NCI-H82 (cell line): ENCODE results near the gene YIF1B.
"Not testable (repeated sequence)": the region's sequence is repeated elsewhere in the genome, so short reads cannot be mapped to it uniquely, and the experiment has no call there.

Experiments
- DNase-seq: peaks from one replicate; lab custom pipeline; 2025; lab: John Stamatoyannopoulos, UW

YIF1B gene, protein sequence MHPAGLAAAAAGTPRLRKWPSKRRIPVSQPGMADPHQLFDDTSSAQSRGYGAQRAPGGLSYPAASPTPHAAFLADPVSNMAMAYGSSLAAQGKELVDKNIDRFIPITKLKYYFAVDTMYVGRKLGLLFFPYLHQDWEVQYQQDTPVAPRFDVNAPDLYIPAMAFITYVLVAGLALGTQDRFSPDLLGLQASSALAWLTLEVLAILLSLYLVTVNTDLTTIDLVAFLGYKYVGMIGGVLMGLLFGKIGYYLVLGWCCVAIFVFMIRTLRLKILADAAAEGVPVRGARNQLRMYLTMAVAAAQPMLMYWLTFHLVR

DNA sequence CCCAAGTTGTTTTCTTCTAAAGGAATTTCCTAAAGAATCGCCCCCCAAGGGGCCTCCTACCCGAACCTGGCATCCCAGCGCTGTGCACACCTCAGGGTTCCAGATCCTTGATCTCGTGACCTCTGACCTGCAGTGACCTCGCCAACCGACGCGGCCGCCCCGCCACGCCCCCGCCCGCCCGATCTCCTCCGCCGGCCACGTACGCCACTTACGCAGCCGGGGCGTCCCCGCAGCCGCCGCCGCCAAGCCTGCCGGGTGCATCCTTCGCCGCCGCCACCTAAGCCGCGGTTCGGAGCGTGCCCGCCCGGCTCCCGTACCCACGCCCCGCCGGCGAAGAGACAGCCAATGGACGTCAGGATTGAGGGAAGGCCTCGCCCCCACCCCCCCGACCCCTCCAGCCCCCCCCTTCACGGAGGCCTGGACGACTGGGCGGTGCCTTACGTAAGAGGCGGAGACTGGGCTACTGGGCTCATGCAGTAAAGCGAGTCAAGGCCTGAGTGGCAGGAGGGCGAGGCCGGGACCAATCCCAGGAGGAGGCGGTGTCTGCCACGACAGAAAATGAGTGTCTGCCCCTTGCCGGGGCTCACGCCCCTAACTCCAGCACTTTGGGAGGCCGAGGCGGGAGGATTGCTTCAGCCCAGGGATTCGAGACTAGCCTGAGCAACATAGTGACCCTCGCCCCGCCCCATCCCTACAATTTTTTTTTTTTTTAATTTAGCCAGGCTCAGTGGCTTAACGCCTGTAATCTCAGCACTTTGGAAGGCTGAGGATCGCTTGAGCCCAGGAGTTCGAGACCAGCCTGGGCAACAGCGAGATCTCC is at the start of gene YIF1B:
YIF1B (minus strand) TSS at position 291 of the 820 bp plus-strand sequence; CDS start at position 261, 30 bp downstream.
- peak; percentile 99 for DNase-seq

DNA sequence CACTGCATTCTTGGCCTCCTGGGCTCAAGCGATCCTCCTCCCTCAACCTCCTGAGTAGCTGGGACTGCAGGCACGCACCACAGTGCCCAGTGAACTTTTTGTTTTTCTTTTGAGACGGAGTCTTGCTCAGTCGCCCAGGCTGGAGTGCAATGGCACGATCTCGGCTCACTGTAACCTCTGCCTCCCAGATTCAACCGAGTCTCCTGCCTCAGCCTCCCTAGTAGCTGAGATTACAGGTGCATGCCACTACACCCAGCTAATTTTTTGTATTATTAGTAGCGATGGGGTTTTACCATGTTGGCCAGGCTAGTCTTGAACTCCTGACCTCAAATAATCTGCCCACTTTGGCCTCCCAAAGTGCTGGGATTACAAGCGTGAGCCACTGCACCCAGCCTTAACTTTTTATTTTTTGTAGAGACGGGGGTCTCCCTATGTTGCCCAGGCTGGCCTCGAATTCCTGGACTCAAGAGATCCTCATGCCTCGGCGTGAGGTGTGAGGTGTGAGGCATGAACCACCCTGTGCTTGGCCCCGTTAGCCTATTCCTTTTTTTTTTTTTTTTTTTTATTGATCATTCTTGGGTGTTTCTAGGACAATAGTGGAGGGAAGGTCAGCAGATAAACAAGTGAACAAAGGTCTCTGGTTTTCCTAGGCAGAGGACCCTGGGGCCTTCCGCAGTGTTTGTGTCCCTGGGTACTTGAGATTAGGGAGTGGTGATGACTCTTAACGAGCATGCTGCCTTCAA is 47.4 kb upstream of the YIF1B start:
- not testable (repeated sequence) for DNase-seq

DNA sequence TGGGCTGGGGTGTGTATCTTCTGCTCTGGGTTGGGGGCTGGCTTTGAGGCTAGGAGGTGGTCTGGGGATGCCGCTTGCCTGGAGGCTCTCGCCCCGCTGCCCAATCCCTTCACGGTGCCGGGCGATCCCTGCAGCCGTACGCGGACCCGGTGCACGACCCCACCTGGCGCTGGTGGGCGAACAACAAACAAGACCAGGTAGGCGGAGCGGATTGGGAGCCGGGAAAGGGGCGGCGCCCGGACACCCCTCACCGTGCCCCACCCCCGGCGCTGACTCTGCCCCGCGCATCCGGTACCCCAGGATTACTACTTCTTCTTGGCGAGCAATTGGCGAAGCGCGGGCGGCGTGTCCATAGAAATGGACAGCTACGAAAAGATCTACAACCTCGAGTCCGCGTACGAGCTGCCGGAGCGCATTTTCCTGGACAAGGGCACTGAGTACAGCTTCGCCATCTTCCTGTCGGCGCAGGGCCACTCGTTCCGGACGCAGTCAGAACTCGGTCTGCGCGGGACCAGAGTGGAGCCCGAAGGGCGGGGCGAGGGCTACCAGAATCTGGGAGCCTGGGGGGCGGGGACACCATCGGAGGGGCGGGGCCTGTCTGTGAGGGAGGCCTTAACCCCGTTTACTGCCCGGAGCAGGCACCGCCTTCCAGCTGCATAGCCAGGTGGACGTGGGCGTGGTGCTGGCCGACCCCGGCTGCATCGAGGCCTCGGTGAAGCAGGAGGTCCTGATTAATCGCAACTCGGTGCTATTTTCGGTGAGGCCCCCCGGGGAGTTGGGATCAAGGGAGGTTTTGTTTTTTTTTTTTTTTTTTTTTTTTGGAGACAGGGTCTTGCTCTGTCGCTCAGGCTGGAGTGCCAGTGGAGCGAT is 46.6 kb upstream of the YIF1B start:
- peak; percentile 92 for DNase-seq

DNA sequence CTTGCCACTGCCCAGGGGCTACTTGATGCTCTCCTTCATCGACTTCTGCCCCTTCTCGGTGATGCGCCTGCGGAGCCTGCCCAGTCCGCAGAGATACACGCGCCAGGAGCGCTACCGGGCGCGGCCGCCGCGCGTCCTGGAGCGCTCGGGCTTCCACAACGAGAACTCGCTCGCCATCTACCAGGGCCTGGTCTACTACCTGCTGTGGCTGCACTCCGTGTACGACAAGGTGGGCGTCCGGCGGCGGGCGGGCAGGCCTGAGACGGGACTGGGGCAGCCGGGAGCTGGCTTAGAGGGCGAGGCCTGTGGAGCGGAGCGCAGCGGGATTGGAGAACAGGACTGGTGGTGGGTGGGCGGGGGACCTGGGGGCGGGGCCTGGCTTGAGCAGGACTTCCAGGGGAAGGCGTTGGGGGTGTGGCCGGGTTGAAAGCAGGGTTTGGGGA is 45.9 kb upstream of the YIF1B start:
- peak; percentile 96 for DNase-seq

DNA sequence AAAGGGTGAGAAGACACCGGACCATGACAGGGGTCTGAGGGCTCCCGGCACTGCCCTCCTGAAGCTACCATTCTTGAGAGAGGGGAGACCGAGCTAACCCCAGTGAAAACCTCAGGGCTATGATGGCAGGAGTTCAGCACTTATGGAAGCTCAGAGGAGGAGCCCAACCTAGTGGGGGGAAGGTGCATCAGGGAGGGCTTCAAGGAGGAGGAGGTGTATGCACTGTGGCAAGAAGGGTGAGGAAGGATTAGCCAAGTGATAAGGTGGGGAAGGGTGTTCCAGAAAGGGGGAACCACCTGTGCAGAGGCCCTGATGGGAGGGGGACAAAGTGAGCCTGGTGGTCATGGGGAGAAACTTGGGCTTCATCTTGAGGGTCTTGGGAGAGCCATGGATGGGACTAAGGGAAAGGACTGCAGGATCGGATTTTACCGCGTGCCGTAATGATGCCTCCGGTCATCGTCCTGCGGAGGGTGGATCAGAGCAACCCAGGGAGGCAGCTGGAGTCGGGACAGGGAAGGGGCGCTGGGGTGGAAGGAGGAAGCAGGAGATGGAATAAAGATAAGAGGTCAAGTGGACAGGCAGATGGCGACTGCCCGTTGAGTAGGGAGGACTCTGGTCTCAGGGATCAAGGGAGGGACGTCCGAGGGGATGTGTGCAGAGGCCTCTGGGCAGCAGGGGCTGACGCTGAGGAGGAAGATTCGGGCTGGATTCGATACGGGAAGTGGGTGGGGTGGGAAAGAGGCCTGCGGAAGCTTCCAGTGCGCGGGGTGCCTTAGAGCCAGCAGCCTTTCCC is 45.3 kb upstream of the YIF1B start:
- no peak for DNase-seq

DNA sequence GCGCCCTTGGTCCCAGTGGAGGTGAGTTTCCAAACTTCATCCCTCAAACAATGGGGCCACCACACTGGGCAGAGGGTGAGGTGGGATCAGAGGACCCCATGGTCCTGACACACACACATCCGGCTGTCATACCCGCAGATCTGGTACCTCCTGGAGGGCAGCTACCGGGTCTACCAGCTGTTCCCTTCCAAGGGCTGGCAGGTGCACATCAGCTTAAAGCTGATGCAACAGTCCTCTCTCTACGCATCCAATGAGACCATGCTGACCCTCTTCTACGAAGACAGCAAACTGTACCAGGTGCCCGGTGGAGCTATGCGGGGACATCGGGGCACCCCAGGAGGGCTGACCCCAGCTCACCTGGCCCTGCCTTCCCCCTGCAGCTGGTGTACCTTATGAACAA is 44.6 kb upstream of the YIF1B start:
- peak; percentile 38 for DNase-seq

DNA sequence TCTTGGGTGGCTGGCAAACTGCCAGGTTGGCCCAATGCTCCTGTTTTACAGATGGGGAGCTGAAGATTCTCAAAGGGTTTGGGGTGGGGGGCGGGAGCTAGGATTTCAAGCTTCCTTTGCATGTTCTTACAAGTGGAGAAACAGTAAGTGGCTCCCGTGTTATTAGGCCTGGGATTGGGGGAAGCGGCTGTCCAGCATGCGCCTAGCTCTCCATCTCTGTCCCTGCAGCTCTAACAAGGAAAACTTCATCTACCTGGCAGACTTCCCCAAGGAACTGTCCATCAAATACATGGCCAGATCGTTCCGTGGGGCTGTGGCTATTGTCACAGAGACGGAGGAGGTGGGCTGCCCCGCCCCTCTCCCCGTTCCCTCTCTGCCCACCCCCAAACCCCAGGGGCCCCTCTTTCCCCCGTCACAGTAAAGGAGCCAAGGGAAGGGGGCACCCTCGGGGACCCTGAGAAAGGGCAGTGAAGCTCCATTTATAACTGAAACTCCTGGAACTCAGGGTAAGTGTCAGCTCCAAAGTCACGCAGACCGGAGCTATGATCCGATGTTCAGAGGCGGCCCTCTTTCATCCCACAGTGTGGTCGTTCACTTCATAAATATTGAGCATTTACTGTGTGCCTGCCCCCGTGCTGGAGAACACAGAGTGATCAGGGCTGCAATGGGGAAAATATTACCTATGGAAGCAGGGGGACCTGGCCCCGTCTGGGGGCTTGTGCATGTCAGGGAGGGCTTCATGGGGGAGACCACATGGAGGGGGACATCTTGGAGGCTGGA is 43.7 kb upstream of the YIF1B start:
- DNase-seq = no peak

DNA sequence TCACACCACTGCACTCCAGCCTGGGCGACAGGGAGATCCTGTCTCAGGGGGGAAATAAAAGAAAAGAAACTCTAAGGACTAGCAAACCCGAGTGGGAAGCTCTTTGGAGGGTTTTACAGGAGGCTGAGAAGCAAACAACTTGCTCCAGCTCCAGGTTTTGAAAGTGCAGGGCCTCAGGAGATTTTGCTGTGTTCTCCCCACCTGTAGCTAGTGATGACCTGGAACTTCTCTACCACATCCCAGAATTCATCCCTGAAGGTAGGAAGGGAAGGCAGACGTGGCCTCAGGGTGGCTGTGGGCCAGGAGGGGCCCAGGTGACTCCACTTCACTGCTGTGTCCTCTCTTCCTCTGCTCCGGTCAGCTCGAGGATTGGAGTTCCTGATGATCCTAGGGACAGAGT is 42.3 kb upstream of the YIF1B start:
- no peak for DNase-seq

DNA sequence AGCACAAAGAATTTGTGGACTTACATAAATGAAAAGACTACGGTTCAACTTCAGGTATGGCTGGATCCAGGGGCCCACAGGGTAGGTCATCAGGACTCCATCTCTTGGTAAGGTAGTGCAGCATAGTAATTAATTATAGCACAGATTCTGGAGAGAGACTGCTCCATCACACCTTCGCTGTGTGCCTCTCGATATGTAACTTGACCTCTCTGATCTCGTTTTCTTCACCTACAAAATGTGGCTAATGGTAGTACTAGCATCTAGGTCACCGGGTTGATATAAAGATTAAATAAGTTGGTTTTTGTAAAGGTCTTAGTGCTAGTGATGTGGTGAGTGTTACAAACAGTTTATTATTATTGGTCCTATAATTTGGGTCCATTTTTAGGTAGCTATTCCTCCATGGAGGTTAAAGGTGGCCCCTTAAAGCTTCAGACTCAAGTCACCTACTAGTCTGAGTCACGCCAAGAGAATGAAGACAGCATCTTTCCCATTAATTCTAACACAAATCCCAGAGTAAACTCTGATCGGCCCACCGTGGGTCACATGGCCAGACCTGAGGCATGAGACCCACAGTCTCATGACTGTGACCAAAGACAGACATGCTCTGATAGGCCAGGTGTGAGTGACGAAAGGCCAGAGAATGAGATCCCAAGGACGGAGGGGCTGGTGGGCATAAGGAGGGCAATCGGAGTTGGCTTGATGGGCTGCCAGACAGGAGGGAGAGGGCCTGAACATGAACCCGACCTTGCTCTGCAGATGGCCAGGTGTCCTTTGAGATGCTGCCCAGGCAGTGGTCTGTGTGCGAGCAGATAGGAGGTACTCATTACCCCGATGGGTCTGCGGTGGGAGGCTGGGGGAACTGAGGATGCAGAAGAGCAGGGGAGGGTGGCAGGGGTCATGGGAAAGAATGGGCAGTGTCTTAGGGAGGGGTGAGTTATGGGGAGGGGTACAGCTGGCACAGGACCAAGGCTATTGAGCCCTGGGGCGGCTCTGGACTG is 40.3 kb upstream of the YIF1B start:
- DNase-seq = no peak

DNA sequence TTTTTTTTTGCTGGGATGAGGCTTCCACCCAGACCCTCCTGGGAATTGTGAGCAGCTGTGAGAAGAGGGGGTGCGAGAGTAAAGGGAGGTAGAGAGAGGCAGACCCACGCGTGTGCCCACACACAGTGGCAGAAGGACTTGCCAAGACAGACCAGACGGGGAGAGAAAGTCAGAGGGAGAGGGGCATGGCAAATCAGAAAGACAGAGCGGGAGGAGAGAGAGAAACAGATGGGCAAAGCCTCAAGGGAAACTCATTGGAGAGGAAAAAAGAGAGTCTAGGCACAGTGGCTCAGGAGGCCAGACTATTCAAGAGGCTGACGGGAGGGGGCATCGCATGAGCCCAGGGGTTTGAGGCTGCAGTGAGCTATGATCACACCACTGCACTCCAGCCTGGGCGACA is 36.9 kb upstream of the YIF1B start:
- DNase-seq = peak; percentile 45

DNA sequence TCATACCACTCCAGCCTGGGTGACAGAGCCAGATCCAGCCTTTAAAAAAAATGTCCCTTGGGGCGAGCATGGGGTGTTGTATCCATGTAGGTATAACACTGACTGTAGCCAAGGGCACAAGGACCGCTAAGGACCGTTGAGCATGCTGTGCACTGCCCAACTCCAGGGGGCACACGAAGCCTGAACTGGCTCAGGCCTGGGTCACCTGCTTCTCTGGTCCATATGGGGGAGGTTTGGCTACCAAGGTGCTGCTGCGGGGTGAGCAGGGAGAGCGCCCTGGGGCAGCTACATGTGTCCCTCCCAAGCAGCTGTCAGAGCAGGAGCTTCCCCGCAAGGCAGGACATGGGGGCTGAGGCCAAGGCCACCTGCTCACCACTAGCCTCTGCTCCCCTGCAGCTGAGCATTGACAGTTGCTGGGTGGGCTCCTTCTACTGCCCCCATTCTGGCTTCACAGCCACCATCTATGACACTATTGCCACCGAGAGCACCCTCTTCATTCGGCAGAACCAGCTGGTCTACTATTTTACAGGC is 36.2 kb upstream of the YIF1B start:
- DNase-seq = peak; percentile 26

DNA sequence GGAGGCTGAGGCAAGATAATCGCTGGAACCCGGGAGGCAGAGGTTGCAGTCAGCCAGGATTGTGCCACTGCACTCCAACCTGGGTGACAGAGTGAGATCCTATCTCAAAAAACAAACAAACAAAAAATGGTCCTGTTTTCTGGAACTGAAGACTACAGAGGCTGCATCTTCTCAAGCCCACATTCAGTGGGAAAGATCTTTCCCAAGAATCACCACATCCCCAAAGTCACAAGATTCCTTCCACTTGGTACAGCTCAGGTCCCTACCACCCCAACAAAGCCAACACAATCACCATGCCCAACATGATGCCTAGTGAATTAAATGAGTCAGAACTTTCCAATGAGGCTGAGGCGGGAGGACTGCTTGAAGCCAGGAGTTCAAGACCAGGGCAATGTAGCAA is 35.1 kb upstream of the YIF1B start:
- no peak for DNase-seq

DNA sequence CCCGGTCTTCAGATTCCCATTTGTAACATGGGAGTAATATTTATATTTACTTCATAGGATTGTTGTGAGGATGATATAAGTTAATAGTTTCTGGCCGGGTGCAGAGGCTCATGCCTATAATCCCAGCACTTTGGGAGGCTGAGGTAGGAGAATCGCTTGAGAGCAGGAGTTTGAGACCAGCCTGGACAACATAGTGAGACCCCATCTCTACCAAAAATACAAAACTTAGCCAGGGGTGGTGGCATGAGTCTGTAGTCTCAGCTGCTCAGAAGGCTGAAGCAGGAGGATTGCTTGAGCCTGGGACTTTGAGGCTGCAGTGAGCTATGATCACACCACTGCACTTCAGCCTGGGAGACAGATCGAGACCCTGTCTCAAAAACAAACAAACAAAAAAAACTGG is 31.1 kb upstream of the YIF1B start:
- no peak for DNase-seq

DNA sequence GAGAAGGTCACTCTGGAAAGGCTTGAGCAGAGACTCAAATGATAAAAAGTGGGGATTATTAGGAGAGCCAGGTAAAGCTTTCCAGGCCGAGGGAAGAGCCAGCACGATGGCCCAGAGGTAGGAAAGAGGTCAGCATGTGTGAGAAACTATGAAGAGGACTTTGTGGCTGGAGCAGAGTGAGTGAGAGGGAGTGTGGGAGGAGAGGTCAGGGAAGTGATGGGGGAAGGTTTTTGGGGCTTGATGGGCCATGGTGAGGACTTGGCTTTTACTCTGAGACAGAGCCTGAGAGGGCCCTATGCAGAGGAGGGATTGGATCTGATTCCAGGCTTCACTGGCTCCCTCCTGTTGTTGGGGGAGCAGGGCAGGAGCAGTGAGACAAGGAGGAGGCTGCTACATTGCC is 25.2 kb upstream of the YIF1B start:
- no peak for DNase-seq

DNA sequence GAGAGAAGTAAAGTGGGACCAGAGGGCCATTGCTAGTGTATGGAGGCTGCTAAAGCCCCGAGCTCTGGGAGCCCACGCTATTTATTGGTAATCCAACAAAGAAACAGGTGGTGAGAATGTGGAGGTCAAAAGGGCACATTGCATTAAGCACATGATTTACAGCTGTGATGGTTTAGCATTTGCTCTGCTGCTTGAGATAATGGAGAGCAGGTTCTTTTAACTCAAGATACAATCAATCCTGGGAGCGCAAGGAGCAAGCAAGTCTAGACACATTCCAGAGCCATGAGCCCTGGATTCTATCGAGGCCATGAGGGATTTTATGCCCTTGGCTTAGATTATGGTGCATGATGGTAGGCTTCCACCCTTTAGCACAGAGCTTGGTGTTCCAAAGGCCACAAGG is 23.3 kb upstream of the YIF1B start:
- DNase-seq = peak; percentile 85

DNA sequence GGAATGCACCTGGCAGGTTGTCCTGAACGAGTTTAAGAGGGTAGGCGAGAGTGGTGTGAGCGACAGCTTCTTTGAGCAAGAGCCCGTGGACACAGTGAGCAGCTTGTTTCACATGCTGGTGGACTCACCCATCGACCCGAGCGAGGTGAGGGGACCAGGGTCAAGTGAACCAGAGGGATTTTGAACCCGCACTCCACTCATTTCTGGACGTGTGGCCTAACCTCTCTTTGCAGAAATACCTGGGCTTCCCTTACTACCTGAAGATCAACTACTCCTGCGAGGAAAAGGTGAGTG is 21.6 kb upstream of the YIF1B start:
- DNase-seq = peak; percentile 60

DNA sequence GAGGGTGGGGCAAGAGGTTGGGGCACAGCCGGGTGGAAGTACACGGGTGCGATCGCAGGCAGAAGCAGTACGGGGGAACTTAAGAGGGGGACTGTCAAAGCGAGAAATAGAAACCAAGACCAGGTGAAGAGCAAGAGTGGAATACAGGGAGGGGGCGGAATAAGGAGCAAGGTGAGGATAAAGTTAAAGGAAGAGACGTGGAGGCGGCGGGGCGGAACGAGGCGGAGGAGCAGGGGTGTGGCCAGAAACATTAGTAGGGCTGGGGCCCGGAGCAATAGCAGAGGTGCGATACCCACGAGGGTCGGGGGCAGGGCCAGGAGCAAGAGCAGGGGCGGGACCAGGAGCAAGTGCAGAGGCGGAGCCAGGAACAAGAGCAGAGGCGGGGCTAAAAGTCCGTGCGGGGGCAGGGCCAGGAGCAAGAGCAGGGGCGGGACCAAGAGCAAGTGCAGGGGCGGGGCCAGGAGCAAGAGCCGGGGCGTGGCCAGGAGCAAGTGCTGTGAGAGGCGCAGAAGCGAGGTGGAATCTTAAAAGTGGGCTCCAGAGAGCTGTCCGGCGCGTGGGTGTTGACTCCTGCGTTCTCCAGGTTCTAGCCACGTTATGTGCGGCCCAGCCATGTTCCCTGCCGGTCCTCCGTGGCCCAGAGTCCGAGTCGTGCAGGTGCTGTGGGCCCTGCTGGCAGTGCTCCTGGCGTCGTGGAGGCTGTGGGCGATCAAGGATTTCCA is 21.1 kb upstream of the YIF1B start:
- peak; percentile 98 for DNase-seq
